ENCODE measurements around the gene INAFM1. TPM values are rescaled to one million over a fixed set of nuclear protein-coding genes. Genes with fewer than 3 reads are reported as not detected.

The INAFM1 gene
- total and polyA plus RNA-seq, 9 of the 15 experiments (the other 6 are each of a cell fraction or from before 2014, with no cell fraction given), result 0.71 to 30.9 (median 3.1) TPM

GRCh38 chr19:47225746-47226425 is 48.8 kb upstream of the INAFM1 start (continued):
- TF ChIP-seq HCFC1 (IDR thresholded peaks at IDR 0.05; ENCODE audit: low read depth, low read length), result peak; percentile 43
- TF ChIP-seq CCNT2 (IDR thresholded peaks at IDR 0.05; ENCODE audit: borderline replicate concordance, extremely low read depth, insufficient read length, low read depth, low read length), result peak; percentile 97
- peak; percentile 73; the same call in 1 of the 2 replicates for TF ChIP-seq ZNF282 (CRISPR knock-in tag; IDR thresholded peaks at IDR 0.05)
- TF ChIP-seq KLF6 (CRISPR knock-in tag; IDR thresholded peaks at IDR 0.05; ENCODE audit: borderline replicate concordance), result no peak
- peak in 1 of 2 experiments; percentile 73; a peak in 2 of 4 replicates for TF ChIP-seq MLLT1 (IDR thresholded peaks at IDR 0.05)
- TF ChIP-seq SIN3B (IDR thresholded peaks at IDR 0.05; ENCODE audit: low read depth), result 0 out of 2 replicates have a peak, but pooled peaks have one; percentile 24
- TF ChIP-seq JUNB (CRISPR knock-in tag; conservative IDR thresholded peaks at IDR 0.05), result 0 out of 2 replicates have a peak, but pooled peaks have one; percentile 12
- peak; percentile 90 for TF ChIP-seq GTF2A2 (tag; IDR thresholded peaks at IDR 0.05)
- TF ChIP-seq FOXM1 (IDR thresholded peaks at IDR 0.05; ENCODE audit: low read depth), result no peak
- 0 out of 2 replicates have a peak, but pooled peaks have one; percentile 0 for TF ChIP-seq FOXM1 (CRISPR knock-in tag; IDR thresholded peaks at IDR 0.05; ENCODE audit: low read depth)
- TF ChIP-seq CXXC5 (CRISPR knock-in tag; IDR thresholded peaks at IDR 0.05), result peak; percentile 97
- TF ChIP-seq CHD2 (IDR thresholded peaks at IDR 0.05; ENCODE audit: low read depth, low read length), result peak; percentile 86
- TF ChIP-seq SMAD4 (CRISPR knock-in tag; conservative IDR thresholded peaks at IDR 0.05), result peak; percentile 91
- TF ChIP-seq MTA3 (IDR thresholded peaks at IDR 0.05; ENCODE audit: borderline replicate concordance), result peak; percentile 98
- no peak for TF ChIP-seq ATF1 (CRISPR knock-in tag; IDR thresholded peaks at IDR 0.05)
- TF ChIP-seq ATF1 (tag; IDR thresholded peaks at IDR 0.05), result no peak
- no peak for TF ChIP-seq ZFP1 (CRISPR knock-in tag; IDR thresholded peaks at IDR 0.05)
- TF ChIP-seq XRCC3 (IDR thresholded peaks at IDR 0.05), result no peak
- TF ChIP-seq CREB1 (IDR thresholded peaks at IDR 0.05), result no peak
- peak; percentile 49; the same call in 1 of the 2 replicates for TF ChIP-seq CREB1 (CRISPR knock-in tag; IDR thresholded peaks at IDR 0.05)
- TF ChIP-seq ZSCAN32 (CRISPR knock-in tag; IDR thresholded peaks at IDR 0.05), result peak; percentile 48; the same call in 1 of the 2 replicates
- no peak for TF ChIP-seq SOX6 (IDR thresholded peaks at IDR 0.05)
- peak; percentile 65; the same call in 1 of the 2 replicates for TF ChIP-seq NFIC (IDR thresholded peaks at IDR 0.05)
- TF ChIP-seq MITF (IDR thresholded peaks at IDR 0.05), result no peak
- peak; percentile 76; the same call in 1 of the 2 replicates for TF ChIP-seq ZBTB17 (CRISPR knock-in tag; IDR thresholded peaks at IDR 0.05)
- TF ChIP-seq HNRNPL (IDR thresholded peaks at IDR 0.05; ENCODE audit: low read depth, low read length), result peak; percentile 99
- TF ChIP-seq HDAC6 (IDR thresholded peaks at IDR 0.05; ENCODE audit: low read depth, low read length), result 0 out of 2 replicates have a peak, but pooled peaks have one; percentile 45
- peak; percentile 36 for TF ChIP-seq TEAD4 (IDR thresholded peaks at IDR 0.05; ENCODE audit: low read length)
- TF ChIP-seq TEAD4 (CRISPR knock-in tag; IDR thresholded peaks at IDR 0.05; ENCODE audit: borderline replicate concordance), result no peak
- no peak for TF ChIP-seq FOXA3 (CRISPR knock-in tag; conservative IDR thresholded peaks at IDR 0.05 in 1 of 2, IDR thresholded peaks at IDR 0.05 in 1 of 2)

Measured in K562 (cell line).